Mucosa of gallbladder (tissue), 1 donor: ENCODE measurements around the gene FUBP3. TPM values are rescaled to one million over a fixed set of nuclear protein-coding genes. Genes with fewer than 3 reads are reported as not detected.

Source experiments
- DNase-seq: peaks from one replicate; pipeline ENCODE4 v3.0.0-alpha.2; 2020; ENCODE audit warnings: low spot score
- total RNA-seq: library from RNA; stranded (reverse); gene quantifications from one replicate; pipeline ENCODE4 v1.2.1, GENCODE V29; 2021
- donor health status: DM: no; HTN: no; CAD: no.

The FUBP3 gene
- total RNA-seq: 51.8 TPM

- peak; percentile 93 for DNase-seq
These were observed at the start of gene FUBP3 for GRCh38 chr9:130578865-130579737. FUBP3 (plus strand) TSS chr9:130579577; CDS start chr9:130579681, 104 bp downstream.

GRCh38 chr9:130530938-130531337, 48.4 kb upstream of the FUBP3 start:
- peak; percentile 22 for DNase-seq

GRCh38 chr9:130531670-130532069, 47.7 kb upstream of the FUBP3 start:
- DNase-seq: no peak

GRCh38 chr9:130532426-130533080, 46.8 kb upstream of the FUBP3 start:
- no peak for DNase-seq

- DNase-seq: no peak
These were observed 43.4 kb upstream of the FUBP3 start for GRCh38 chr9:130535818-130536521.

- no peak for DNase-seq
These were observed 42.7 kb upstream of the FUBP3 start for GRCh38 chr9:130536701-130537107.

- no peak for DNase-seq
These were observed 41.9 kb upstream of the FUBP3 start for GRCh38 chr9:130537346-130538050.

GRCh38 chr9:130539420-130540223, 39.8 kb upstream of the FUBP3 start:
- no peak for DNase-seq

GRCh38 chr9:130541533-130541932, 37.8 kb upstream of the FUBP3 start:
- DNase-seq: no peak

GRCh38 chr9:130542038-130542437, 37.3 kb upstream of the FUBP3 start:
- DNase-seq: no peak

GRCh38 chr9:130542457-130543228, 36.7 kb upstream of the FUBP3 start:
- no peak for DNase-seq

- DNase-seq: no peak
These were observed 36.0 kb upstream of the FUBP3 start for GRCh38 chr9:130543368-130543767.

GRCh38 chr9:130543859-130544258, 35.5 kb upstream of the FUBP3 start:
- DNase-seq: no peak

GRCh38 chr9:130544364-130544763, 35.0 kb upstream of the FUBP3 start:
- DNase-seq: no peak

- no peak for DNase-seq
These were observed 31.3 kb upstream of the FUBP3 start for GRCh38 chr9:130548103-130548502.

- DNase-seq: no peak
These were observed 30.2 kb upstream of the FUBP3 start for GRCh38 chr9:130549093-130549735.

- no peak for DNase-seq
These were observed 24.8 kb upstream of the FUBP3 start for GRCh38 chr9:130554606-130555005.

- DNase-seq: no peak
These were observed 24.3 kb upstream of the FUBP3 start for GRCh38 chr9:130555061-130555460.

GRCh38 chr9:130555968-130556367, 23.4 kb upstream of the FUBP3 start:
- DNase-seq: no peak
